ENCODE data around the gene MYL11.

Gene MYL11

DNA sequence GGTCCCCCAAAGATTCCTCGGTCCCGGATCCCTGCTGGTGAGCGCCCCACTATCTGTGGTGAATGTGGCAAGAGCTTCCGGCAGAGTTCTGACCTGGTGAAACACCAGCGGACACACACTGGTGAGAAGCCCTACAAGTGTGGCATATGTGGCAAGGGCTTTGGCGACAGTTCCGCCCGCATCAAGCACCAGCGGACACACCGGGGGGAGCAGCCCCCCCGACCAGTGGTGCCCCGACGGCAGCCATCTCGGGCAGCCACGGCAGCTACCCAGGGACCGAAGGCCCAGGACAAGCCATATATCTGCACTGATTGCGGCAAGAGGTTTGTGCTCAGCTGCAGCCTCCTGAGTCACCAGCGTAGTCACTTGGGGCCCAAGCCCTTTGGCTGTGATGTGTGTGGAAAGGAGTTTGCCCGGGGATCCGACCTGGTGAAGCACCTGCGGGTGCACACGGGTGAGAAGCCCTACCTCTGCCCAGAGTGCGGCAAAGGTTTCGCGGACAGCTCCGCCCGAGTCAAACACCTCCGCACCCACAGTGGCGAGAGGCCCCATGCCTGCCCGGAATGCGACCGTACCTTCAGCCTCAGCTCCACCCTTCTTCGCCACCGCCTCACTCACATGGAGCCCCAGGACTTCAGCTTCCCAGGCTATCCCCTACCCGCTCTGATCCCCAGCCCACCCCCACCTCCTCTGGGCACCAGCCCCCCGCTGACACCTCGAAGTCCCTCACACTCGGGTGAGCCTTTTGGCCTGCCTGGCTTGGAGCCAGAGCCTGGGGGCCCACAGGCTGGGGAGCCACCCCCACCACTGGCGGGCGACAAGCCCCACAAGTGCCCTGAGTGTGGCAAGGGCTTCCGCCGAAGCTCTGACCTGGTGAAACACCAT is 23.4 kb downstream of the MYL11 start:
- H3K27me3 ChIP-seq, result no peaks in the 10 kb centered on the region
- peaks cover 25% of the 10 kb centered on the region for H3K36me3 ChIP-seq
- H3K4me1 ChIP-seq, result peaks cover 12% of the 10 kb centered on the region
- DNase-seq, result no peak
- no peaks in the 10 kb centered on the region for H3K9me3 ChIP-seq
- H3K4me3 ChIP-seq (ENCODE audit: low read depth, low read length), result no peak overlapping the region
- TF ChIP-seq, protein P1, sequence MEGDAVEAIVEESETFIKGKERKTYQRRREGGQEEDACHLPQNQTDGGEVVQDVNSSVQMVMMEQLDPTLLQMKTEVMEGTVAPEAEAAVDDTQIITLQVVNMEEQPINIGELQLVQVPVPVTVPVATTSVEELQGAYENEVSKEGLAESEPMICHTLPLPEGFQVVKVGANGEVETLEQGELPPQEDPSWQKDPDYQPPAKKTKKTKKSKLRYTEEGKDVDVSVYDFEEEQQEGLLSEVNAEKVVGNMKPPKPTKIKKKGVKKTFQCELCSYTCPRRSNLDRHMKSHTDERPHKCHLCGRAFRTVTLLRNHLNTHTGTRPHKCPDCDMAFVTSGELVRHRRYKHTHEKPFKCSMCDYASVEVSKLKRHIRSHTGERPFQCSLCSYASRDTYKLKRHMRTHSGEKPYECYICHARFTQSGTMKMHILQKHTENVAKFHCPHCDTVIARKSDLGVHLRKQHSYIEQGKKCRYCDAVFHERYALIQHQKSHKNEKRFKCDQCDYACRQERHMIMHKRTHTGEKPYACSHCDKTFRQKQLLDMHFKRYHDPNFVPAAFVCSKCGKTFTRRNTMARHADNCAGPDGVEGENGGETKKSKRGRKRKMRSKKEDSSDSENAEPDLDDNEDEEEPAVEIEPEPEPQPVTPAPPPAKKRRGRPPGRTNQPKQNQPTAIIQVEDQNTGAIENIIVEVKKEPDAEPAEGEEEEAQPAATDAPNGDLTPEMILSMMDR (IDR thresholded peaks at IDR 0.05; ENCODE audit: low read depth, low read length), result no peak

DNA sequence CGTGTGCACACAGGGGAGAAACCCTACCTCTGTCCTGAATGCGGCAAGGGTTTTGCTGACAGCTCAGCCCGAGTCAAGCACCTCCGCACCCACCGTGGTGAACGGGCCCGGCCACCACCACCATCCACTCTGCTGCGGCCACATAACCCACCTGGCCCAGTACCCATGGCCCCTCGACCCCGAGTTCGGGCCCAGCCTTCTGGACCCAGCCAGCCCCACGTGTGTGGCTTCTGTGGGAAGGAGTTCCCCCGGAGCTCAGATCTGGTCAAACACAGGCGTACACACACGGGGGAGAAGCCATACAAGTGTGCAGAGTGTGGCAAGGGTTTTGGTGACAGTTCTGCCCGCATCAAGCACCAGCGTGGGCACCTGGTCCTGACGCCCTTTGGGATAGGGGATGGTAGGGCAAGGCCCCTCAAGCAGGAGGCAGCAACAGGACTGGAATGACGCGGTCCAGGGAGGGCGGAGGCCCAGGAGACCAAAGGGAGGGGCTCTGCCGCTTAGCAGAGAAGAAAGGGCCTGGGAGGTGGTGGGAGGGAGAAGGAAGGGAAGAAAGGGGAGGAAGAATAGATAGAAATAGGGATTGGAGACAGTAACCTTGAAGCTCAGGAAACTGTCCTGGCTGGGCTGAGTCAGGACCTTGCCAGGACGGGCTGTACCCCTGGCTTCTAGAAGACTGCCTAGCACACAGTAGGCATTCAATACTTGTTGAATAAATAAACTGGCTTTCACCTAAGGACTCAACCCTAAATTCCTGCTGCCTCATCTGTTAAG is 24.2 kb downstream of the MYL11 start:
- H3K36me3 ChIP-seq, result peaks cover 25% of the 10 kb centered on the region
- no peaks in the 10 kb centered on the region for H3K9me3 ChIP-seq
- peaks cover 12% of the 10 kb centered on the region for H3K4me1 ChIP-seq
- no peaks in the 10 kb centered on the region for H3K27me3 ChIP-seq
- DNase-seq, result no peak
- H3K4me3 ChIP-seq (ENCODE audit: low read depth, low read length), result no peak overlapping the region
- TF ChIP-seq, protein P1 (IDR thresholded peaks at IDR 0.05; ENCODE audit: low read depth, low read length), result no peak

DNA sequence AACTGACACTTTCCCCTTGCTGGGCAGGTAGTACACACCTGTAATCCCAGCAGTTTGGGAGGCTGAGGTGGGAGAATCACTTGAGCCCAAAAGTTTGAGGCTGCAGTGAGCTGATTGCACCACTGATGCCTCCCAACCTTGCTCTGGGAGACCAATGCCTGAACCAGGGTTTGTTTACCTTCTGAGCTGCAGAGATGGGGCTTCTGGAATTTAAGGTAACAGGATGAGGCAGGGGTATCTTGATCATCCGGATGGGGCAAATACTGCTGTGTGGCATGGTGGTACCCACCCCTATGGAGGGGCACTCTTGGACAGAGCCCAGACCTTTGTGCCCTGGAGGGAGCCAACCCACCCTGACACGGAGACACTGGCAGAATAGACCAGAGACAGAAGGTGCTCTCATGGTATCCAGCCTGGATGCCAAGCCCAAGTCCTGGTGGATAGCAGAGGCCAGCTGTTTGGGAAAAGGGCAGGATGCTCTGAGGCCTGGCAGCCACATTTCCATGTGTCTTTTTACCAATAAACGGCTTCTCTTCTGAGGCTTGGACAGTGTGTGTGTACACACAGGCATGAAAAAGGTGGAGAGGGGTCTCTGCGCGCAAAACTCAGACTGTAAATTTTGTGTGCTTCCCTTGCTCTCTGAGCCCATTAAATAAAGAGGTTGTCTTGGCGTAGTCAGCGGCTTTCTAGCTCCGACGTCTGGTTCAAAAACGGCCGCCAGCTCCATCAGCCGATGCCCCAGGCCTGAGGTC is 25.0 kb downstream of the MYL11 start:
- Histone ChIP-seq H3K4me3 (ENCODE audit: low read depth, low read length) (peak overlapping the region; percentile 77), H3K4me1 (peaks cover 8% of the 10 kb centered on the region), H3K36me3 (peaks cover 25% of the 10 kb centered on the region), H3K9me3 (no peaks in the 10 kb centered on the region), H3K27me3 (no peaks in the 10 kb centered on the region)
- peak; percentile 27 for DNase-seq
- TF ChIP-seq, protein P1 (IDR thresholded peaks at IDR 0.05; ENCODE audit: low read depth, low read length), result no peak

DNA sequence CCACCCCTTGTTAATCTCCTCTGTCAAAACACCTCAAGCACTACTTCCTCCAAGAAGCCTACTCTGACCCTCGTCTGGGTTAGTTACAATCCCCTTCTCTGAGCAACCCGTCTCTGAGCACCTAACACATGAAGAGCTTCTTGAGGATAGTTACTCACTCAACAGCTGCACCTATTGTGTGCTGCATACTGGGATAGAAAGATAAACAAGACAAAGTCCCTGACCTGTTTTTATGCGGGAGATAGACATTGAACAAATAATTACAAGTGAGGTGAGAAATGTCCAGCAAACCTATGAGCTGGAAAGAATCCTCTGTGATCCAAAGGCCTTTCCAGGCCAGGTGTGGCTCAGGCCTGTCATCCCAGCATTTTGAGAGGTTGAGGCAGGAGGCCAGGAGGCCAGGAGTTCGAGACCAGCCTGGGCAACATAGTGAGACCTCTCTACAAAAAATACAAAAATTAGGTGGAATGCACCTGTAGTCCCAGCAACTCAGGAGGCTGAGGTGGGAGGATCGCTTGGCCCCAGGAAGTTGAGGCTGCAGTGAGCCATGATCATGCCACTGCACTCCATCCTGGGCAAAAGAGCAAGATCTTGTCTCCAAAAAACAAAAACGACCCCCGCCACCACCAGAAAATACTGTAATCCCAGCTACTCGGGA is 27.3 kb downstream of the MYL11 start:
- Histone ChIP-seq H3K9me3 (no peaks in the 10 kb centered on the region), H3K4me3 (ENCODE audit: low read depth, low read length) (no peak overlapping the region), H3K4me1 (peaks cover 8% of the 10 kb centered on the region), H3K27me3 (no peaks in the 10 kb centered on the region), H3K36me3 (peaks cover 24% of the 10 kb centered on the region)
- TF ChIP-seq, protein P1 (IDR thresholded peaks at IDR 0.05; ENCODE audit: low read depth, low read length), result no peak
- DNase-seq, result no peak

DNA sequence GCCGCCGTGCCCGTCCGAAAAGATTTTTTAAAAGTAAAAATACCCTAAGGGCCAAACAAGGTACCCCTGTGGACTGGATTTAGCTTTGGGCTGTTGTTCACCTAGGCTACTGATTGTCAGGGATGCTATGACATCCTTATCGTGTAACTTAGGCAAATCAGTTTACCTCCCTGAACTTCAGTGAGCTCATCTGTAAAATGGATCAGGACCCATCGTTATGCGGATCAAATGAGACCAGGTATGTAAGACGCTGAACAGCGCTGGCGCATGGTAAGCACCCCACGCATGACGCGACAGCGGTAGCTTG is 32.1 kb downstream of the MYL11 start:
- DNase-seq, result no peak
- Histone ChIP-seq H3K9me3 (no peaks in the 10 kb centered on the region), H3K4me3 (ENCODE audit: low read depth, low read length) (peak overlapping the region; percentile 77), H3K4me1 (peaks cover 6% of the 10 kb centered on the region; the same call in 1 of the 2 replicates), H3K36me3 (peaks cover 5% of the 10 kb centered on the region; the same call in 1 of the 2 replicates), H3K27me3 (no peaks in the 10 kb centered on the region)
- TF ChIP-seq, protein P1 (IDR thresholded peaks at IDR 0.05; ENCODE audit: low read depth, low read length), result no peak

Data from BE2C (cell line).